HG02885 (cell line): ENCODE measurements around the gene ZDBF2.
"Not testable (repeated sequence)": the region's sequence is repeated elsewhere in the genome, so short reads cannot be mapped to it uniquely, and the experiment has no call there.

Experiments
- ATAC-seq: cut with Tn5 transposase; IDR thresholded peaks from one replicate; pipeline ENCODE4 v1.9.1; 2021; ENCODE audit warnings: mild to moderate bottlenecking; ENCODE audit not compliant: unreplicated experiment, poor library complexity

ZDBF2 gene

DNA sequence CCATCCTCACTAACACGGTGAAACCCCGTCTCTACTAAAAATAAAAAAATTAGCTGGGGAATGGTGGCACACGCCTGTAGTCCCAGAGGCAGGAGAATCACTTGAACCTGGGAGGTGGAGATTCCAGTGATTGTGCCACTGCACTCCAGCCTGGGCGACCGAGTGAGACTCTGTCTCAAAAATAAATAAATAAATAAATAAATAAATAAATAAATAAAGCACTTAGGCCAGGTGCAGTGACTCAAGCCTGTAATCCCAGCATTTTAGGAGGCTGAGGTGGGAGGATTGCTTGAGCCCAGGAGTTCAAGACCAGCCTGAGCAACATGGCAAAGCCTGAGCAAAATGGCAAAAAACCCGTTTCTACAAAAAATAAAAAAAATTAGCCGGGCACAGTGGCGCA, 15.8 kb upstream of the ZDBF2 start:
- not testable (repeated sequence) for ATAC-seq

DNA sequence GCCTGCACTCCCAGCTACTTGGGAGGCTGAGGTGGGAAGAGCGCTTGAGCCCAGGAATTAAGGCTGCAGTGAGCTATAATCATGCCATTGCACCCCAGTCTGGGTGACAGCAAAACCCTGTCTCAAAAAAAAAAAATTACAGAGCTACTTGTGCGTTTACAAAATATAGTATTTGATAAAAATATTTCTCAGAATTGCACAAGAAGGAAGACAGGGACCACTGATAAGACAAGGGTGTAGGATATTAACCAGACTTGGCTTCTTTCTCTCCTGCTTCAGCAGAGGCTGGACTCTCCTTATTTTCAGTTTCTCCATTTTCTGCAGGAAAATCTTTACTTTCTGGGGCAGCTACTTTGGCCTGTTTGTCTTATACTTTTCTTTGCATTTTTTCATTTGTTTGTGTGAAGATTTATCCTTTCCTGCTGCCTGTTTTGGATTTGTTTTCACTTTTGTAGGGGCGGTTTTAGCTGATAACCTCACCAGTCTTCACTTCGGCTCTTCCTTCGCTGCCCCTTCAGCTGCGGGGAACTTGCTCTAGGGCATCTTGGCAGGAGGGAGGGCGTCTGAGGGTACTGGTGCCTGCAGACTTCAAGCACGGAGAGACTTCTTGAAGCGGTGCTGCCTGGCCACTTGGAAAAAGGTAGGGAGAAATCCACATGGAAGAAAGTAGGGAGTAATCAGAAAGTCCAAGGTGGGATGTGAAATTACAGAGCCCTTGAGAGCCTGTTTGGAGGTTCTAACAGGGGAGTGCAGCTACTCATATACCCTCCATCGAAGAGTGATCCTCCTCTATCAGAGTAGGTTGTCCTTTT, 14.9 kb upstream of the ZDBF2 start:
- ATAC-seq: no peak

DNA sequence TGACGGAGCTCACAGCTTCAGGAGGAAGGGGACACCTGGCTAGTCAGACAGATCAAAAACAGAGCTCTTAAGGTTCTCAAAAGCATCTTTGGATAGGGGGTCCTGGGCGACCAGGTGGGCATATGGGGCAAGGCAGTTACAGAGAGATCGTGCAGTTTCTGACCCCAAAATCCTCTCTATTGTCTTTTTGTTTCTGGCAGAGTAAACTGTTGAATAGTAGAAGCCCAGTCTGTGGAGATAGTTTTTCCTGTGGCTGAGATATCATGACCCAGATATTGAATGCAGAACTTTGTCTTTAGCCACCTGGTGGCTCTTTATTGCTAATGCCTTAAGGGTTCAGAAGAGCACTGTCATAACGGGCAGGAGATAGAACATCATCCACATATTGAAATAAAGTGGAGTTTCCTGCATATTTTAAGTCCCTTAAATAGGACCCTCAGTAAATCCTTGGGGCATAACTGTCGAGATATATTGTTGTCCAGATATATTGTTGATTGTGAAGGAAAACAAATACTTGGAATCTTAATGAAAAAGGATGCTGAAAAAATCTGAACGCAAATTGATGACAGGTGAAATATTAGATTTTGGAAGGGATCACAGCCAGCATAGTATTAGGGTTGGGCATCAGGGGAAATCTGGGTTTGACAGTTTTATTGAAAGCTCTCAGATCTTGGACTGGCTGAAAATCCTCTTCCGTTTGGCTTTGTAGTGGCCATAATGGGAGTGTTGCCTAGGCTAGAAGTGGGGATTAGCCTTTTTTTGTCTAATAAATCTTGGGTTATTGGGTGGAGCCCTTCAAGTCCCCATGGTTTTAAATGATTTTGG, 14.1 kb upstream of the ZDBF2 start:
- peak; percentile 78 for ATAC-seq

DNA sequence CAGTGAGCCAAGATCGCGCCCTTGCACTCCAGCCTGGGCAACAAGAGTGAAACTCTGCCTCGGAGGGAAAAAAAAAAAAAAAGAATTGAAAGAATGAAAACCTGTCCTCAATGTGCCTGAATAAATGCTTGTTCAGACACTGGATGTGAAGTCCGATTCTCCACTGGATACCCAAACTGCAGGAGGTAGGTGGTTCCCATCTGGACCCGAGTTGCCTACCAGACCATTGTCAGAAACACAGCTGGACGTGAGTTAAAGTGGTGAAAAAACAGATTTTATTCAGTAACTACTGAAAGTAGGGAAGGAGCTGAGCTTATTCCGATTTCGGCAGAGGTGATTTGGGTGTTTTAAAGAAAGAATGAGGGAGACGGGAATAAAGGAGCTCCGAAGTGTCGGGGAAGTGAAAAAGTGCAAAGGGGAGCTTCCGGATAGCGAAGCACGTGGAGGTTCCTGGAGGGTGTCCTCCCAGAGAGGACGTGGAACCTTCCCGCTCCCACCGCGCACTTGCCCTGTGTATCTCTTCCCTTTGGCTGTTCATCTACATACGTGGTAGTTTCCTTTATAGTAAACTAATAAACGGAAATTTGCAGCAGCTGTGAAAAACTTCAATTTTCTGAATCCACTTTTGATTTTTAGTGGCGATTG, 10.4 kb upstream of the ZDBF2 start:
- no peak for ATAC-seq

DNA sequence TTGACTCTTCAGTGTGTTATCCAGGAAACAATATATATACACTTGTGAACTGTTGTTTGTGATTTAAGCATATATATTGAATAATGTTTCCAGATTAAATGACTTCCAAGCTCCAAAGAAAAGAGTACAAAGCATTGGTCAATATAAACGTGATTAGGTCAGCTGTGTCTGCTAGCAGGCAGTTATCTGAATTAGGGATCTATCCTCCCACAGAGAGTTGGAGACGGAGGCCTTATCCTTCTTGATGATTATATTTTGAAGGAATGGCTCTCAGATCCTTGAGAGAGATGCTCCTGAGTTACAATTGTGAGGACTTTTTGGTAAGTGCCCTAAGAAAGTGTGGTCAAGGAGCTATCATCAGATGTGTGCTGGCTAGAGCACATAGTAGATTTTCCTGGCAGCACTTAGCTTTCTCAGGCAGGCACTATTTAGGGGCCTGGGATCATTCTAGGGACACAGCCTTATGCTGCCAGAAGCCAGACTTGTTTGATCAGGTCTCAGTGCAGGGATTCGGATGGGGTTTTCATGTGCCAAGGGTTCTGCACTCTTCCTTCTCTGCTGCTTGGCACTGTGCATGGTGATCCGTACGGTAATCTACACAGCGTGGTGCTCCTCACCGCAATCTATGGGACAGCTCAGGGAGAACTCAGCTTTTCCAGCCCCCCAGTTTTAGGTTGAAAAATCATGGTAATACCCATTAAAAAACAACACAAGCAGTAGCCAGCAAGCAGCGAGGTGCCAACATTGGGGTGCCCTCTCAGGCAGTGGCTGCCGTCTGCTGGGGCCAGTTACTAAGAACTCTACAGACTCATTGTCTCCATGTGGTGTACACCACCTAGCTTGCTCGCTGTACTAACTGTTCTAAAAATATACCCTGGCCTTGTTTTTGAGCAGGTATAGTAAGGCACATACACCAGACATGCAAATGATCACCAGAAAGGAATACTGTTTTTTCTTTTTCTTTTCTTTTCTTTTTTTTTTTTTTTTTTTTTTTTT, 8.0 kb upstream of the ZDBF2 start:
- ATAC-seq: no peak

DNA sequence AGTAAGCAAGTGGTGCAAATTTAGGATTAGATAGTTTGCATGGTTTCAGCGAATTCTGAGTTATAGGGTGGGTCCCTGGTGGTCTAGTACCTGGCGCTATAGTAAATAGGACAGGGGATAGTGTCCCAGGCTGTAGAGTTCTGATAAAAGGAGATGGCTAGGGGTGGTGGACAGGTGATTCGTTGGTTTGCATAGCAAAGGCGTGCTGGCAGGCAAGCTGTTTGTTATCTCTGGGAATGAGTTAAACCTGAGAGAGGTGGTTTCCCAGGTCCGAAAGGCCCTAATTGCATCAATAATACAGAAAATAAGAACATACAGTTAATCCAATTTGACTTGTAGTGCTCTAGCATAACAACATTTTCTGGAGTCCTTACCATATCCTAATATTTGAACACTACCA, 6.9 kb upstream of the ZDBF2 start:
- ATAC-seq: no peak

DNA sequence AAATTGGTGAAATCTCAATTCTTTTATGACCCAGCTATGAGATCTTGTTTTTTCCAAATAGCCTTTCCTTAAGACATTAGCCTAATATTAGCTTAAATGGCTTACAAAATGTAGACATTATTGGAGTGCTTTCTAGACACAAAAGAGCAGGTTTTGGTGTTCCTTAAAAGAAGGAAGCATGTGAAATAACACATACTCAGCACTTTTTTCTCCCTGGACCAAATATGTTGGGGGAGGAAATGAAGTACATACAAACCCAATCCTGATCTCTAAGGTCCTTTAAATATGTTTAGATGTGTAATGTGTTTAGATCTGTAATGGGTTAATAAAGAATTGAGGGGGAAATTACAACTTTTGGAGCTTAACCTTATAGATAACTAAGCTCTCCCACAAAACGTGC, 3.4 kb upstream of the ZDBF2 start:
- ATAC-seq: no peak

DNA sequence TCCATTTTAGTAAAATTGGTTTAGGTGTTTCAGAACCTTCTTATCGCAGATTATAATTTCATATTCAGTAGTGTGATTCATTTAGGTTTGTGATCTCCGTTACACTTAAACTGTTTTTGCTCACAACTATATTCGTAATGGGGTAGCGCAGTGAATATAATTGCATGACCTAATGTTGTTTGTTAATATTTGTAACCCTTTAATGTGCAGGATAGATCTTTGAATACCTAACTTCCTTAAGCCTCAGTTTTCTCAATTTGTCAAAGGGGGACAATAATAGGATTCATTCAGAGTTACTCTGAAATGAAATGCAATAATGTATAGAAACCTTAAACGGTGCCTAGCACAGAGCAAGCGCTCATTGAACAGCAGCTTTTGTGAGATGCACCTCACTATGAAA, 558 bp upstream of the ZDBF2 start:
- ATAC-seq: no peak

DNA sequence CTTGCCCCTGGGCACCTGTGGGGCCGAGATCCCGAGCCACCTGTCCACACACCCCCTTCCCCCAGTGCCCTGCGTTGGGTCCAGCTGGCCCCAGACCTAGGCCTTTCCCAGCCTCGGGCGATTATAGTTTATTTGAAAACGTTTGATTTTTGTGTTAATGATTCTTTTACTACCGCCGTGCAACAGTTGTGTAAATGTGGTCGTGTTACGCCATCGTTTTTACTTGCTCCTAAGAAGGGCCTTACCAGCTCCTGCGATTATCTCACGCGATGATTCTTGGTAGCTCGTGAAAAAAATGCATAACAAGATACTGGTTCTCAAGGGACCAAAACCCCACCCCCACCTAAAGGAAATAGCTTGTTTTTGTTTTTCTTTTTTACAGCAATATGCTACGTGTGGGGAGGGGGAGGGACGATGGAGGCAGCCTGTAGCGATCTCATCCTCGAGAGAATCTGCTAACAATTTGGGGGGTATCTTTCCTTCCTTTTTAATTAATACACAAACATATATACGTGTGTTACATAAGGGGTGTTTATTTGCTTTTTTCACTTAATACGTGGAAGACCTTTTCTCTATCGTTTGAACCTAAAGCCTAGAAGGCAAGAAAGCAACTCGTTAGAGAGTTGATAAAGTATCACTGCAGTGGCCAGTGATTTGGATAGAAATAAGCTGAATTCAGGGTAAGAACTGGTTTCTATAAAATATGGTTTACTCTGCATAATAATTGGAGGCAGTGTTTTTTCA, 1.0 kb downstream of the ZDBF2 start:
- ATAC-seq: peak; percentile 28

DNA sequence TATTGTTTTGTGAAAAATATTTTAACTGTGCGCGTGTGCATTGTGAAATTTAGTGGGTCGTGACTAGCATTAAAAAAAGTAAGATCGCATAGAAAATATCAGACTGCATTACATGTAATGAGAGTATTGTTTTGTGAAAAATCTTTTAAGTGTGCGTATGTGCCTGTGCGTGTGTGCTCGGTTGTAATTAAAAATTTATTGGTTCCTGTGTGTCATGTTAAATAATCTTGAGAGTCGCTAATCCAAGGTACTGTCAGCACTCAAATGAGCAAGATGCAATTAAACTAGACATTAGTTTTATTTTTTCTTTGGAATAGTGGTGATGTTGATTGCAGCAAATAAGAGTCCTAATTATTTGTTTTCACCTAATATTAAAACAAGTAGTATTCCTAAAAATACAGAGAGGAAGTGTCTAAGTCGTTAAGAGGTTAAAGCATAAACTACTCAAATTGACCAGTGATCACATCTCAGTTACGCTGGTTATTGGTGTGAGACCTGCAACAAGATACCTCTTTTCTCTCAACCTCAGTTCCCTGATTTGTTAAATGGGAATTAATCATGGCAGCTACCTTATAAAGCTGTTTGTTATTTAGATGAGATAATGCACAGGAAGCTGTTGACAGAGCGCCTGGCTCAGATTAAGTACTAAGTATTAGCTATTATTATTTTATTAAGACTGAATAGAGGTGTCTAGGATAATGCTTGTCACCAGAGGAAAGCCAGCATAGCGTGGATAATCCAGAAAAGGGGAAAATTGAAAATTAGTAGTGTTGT, 1.9 kb downstream of the ZDBF2 start:
- no peak for ATAC-seq

DNA sequence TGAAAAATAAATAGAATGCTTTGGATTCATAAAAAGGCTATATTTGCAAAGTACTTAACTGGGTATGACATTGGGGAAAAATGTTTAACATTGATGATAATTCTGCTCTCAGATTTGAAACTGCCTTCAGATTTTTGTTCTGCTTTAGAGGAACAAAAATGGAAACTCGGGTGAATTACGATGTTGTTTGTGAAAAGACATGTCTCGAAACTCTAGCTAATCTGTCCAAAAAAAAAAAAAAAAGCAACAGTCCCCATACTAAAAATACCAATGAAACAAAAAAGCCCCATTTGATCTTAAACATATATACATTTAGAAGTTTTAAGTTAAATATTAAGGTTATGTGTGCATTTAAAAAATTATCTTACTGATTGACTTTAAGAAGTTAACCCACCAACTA, 3.0 kb downstream of the ZDBF2 start:
- no peak for ATAC-seq

DNA sequence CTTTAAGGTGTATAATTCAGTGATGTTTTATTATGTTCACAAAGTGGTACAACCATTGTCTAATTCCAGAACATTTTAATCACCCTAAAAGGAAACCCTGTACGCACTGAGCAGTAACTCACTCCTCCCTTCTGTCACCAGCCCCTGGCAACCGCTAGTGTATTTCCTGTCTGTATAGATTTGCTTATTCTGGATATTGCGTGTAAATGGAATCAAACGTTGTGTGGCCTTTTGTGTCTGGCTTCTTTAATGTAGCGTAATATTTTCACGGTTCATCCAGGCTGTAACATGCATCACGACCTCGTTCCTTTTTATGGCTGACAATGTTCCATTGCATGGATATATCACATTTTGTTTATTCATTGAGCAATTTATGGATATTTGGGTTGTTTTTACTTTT, 8.3 kb downstream of the ZDBF2 start:
- ATAC-seq: no peak

DNA sequence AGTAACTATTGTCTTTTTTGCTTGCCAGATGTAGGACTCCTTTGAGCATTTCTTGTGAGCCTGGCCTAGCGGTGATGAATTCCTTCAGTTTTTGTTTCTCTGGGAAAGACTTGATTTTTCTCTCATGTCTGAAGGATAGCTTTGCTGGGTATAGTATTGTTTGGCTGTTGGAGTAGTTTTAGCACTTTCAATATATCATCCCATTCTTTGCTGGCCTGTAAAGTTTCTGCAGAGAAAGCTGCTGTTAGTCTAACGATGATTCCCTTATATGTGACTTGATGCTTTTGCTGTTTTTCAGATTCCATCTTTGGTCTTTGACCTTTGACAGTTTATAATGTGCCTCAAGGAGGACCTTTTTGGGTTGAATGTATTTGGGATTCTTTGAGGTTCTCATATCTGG, 12.7 kb downstream of the ZDBF2 start:
- ATAC-seq: no peak

DNA sequence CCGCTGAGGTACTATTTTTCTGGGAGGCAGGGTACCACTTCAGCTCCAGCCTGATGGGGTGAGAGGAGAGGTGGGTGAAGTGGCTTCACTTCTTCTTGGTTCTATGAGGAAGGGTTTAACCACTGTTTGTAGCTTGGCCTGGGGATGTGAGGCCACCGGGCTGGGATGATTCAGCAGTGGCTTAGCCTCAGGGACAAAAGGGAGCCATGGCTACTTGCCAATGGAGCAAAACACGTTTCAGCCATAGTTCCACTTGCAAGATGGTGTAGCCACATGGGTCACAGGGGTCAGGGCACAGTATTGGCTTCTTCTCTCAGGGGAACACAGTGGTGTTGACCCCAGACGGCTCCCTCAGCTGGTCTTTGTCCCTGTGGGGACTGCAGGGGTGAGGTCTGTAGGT, 14.9 kb downstream of the ZDBF2 start:
- no peak for ATAC-seq

DNA sequence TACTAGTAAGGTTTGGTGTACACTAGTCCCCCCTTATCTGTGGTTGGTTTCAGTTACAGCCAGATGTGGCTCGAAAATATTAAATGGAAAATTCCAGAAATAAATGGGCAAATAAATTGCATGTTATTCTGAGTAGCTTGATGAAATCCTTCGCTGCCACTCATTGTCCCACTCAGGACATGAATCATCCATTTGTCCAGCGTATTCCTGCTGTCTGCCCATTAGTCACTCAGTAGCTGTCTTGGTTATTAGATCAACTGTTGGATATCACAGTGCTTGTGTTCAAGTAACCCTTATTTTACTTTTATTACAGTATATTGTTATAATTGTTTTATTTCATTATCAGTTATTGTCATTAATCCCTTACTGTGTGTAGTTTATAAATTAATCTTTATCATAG, 21.7 kb downstream of the ZDBF2 start:
- ATAC-seq: no peak

DNA sequence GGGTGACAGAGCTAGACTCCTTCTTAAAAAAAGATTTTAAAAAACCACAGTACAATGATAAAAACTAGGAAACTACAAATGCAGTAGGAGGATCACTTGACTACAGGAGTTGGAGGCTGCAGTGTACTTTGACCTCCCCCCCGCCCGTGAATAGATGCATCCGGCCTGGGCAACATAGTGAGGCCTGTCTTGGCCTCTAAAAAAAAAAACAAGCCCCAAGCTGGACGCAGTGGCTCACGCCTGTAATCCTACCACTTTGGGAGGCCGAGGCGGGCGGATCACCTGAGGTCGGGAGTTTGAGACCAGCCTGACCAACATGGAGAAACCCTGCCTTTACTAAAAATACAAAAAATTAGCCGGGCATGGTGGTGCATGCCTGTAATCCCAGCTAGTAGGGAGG, 25.1 kb downstream of the ZDBF2 start:
- ATAC-seq: not testable (repeated sequence)

DNA sequence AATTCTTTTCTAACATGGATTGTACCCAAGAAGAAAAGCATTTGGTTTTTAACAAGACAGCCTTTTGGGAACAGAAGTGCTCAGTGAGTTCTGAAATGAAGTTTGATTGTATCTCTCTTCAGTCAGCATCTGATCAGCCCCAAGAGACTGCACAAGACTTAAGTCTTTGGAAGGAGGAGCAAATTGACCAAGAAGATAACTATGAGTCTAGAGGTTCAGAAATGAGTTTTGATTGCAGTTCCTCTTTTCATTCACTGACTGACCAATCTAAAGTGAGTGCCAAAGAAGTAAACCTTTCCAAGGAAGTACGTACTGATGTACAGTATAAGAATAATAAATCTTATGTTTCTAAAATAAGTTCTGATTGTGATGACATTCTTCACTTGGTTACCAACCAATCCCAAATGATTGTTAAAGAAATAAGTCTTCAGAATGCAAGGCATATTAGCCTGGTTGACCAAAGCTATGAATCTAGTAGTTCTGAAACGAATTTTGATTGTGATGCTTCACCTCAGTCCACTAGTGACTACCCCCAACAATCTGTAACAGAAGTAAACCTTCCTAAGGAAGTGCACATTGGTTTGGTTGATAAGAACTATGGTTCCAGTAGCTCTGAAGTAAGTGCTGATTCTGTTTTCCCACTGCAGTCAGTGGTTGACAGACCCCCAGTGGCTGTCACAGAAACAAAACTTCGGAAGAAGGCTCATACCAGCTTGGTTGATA, 31.2 kb downstream of the ZDBF2 start:
- peak; percentile 82 for ATAC-seq

DNA sequence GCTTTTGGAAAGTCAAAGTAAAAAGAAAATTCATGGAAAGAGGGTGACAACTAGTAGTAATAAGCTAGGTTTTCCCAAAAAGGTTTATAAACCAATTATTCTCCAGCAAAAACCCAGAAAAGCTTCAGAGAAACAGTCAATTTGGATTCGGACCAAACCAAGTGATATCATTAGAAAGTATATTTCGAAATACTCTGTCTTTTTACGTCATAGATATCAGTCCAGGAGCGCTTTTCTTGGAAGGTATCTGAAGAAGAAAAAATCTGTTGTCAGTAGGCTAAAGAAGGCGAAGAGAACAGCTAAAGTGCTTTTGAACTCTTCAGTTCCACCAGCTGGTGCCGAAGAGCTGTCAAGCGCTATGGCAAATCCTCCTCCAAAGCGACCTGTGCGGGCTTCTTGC, 36.6 kb downstream of the ZDBF2 start:
- no peak for ATAC-seq
